GM12865 (cell line): ENCODE results near the gene AUNIP.

Experiments
- DNase-seq: peaks from one replicate; pipeline ENCODE4 v3.0.0; 2010; ENCODE audit warnings: low read depth
- H3K4me3 ChIP-seq: 2 replicates; pipeline ENCODE4 v1.5.1; 2011; ENCODE audit warnings: mild to moderate bottlenecking, low read depth, low read length, control low read depth
- CTCF ChIP-seq: IDR thresholded peaks from 2 replicates; pipeline ENCODE4 v1.5.1; 2011; ENCODE audit warnings: low read length, control low read depth, low read depth, inconsistent platforms; ENCODE audit not compliant: insufficient read depth; ENCODE audit errors: missing control alignments

The AUNIP gene

DNA sequence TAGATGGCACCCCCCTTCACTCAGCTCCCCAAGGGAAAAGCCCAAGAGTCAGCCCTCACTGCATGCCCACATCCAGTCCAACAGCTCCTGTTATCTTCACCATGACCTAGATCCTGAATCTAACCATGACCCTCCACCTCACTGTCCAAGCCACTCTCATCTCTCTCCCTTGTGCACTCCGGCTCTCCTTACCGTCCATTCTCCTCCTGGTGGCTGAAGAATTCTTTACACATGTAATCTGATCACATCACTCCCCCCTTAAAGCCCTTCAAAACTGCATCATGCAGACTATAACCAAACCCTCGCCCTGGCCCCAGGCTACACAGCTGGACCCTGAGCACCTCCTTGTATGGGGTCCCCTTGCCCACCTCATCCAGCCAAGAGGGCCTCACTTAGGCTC is 30.2 kb upstream of the AUNIP start:
- no peak for TF ChIP-seq CTCF
- no peak for DNase-seq
- no peak overlapping the region for H3K4me3 ChIP-seq

DNA sequence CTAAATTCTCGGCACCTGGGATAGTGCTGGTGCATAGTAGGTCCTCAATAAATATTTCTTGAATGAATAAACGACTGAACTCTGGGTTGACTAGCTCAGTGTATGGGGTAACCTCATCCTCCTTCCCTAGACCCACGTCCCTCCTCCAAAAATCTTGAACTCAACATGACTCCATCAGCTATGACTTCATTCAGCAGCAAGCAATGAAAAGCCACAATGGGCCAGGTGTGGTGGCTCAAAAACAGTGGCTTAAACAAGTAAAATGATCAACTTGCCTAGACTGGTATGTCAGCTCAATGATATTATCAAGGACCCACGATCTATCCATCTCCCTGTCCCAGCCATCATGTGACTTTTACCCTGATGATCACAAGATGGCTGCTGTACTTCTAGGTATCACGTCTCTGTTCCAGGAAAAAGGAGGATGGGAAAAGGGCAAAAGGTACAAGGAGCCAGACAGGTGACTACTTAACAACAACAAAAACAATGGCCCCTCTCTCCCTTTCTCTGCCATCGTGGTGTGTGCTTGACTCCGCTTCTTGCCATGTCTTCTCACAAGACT is 29.2 kb upstream of the AUNIP start:
- H3K4me3 ChIP-seq, result no peak overlapping the region
- no peak for DNase-seq
- no peak for TF ChIP-seq CTCF

DNA sequence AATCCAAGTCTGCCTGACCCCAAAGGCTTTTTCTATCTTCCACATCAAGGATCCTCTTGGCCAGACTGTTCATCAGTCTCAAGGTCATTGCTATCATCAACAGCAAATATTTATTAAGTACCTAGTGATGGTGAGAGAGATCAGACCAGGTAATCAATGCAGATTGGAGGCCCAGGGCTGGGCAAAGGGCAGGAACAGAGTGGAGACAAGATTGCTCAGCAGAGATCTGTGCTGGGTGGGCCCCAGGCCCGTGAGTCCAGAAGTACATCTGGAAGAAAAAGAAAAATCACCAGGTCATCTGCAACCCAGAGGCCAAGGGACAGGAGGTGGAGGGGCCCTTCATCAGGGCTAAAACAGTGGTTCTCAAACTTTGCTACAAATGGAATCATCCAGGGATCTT is 26.3 kb upstream of the AUNIP start:
- no peak for DNase-seq
- no peak overlapping the region for H3K4me3 ChIP-seq
- no peak for TF ChIP-seq CTCF

- no peak for TF ChIP-seq CTCF
- no peak overlapping the region for H3K4me3 ChIP-seq
- DNase-seq, result no peak
Measured at GRCh38 chr1:25881266-25881665, 22.0 kb upstream of the AUNIP start.

GRCh38 chr1:25880518-25880917 is 21.3 kb upstream of the AUNIP start:
- TF ChIP-seq CTCF, result no peak
- no peak overlapping the region for H3K4me3 ChIP-seq
- DNase-seq, result no peak

DNA sequence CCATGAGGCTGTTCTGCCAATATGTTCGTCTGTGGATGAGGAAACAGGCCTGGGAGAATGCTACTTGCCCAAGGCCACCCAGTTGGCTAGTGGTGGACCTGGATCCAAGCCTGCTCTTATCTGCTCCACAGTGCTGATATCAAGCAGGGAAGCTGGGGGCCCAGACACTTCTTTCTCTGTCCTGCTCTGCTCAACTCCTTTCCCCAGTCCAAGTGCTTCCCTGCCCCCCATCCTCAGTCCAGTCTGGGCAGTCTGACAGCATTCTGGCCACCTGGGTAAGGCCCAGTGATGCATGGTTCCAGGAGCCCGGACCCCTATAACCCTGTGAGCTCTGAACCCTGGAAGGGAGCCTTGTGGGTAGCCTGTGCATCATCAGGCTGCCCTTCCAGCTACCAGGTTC is 20.4 kb upstream of the AUNIP start:
- no peak overlapping the region for H3K4me3 ChIP-seq
- TF ChIP-seq CTCF, result no peak
- DNase-seq, result no peak

DNA sequence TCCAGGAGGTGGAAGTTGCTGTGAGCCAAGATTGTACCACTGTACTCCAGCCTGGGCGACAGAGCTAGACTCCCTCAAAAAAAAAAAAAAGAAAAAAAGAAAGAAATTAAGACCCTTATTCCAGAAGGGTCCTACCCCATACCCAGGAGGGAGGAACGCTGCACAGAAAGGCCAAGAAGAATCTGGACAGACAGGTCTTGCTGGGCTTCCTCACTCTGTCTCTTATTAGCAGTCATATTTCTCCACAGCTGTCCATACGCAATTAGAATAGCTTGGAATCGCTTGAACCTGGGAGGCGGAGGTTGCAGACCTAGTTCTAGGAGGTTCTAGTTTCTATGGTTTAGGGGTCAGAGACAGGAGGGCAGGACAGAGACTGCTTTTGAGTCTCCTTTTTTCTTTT is 19.4 kb upstream of the AUNIP start:
- no peak for DNase-seq
- no peak overlapping the region for H3K4me3 ChIP-seq
- TF ChIP-seq CTCF, result no peak
